GM13977 (cell line): ENCODE results near the gene FXYD4.

ENCODE experiments used
- DNase-seq: peaks from one replicate; pipeline ENCODE4 v3.0.0; 2012; ENCODE audit warnings: low spot score
- CTCF ChIP-seq: IDR thresholded peaks from 2 replicates; pipeline ENCODE4 v1.5.1; 2012; ENCODE audit warnings: mild to moderate bottlenecking, control low read depth; ENCODE audit not compliant: insufficient read depth; ENCODE audit errors: extremely low read depth, missing control alignments
- in situ Hi-C: fragments of 300-500 bp; cut with MboI; formaldehyde crosslinking; loops from one replicate; pipeline ENCODE4 v1.12.0; 2022; ENCODE audit warnings: low sequenced_read_pairs, low pct_unique_long_range_greater_than_20kb, mixed read lengths, inconsistent platforms; ENCODE audit not compliant: unreplicated experiment

The FXYD4 gene

GRCh38 chr10:43424416-43424815 lies 53.0 kb downstream of the FXYD4 start:
- TF ChIP-seq CTCF = no peak
- DNase-seq = no peak
- in situ Hi-C loops = no loop called here
